ENCODE measurements around the gene MYO18B. TPM values are rescaled to one million over a fixed set of nuclear protein-coding genes. Genes with fewer than 3 reads are reported as not detected.

Gene MYO18B
- total and polyA plus RNA-seq, 2 donors (not counting 3 experiments of a cell fraction or from before 2014, with no cell fraction given): 0.01 TPM; not detected in 1

GRCh38 chr22:25748704-25749103 is 6.7 kb downstream of the MYO18B start:
- DNase-seq (ENCODE audit: low read depth, low spot score) (no peak), FAIRE-seq (no peak)
- no peak overlapping the region for H3K27ac ChIP-seq (ENCODE audit: insufficient read depth, low read depth, low read length)
- BruUV-seq (replicated peaks): no TSS peak
- H3K36me3 ChIP-seq (ENCODE audit: control insufficient read depth in 2 of 2, extremely low read depth in 1 of 2, insufficient read depth in 2 of 2, low read length in 2 of 2): no peaks in the 10 kb centered on the region
- intact Hi-C loops (cut with micrococcal nuclease) (no loop called here), dilution Hi-C loops (cut with MboI; ENCODE audit: extremely low pct_ligation_motif_present, low sequenced_read_pairs) (no loop called here)
- TF ChIP-seq GATA2 (IDR thresholded peaks at IDR 0.05; ENCODE audit: insufficient read depth, insufficient read length, low read depth, low read length) (no peak), CTCF (IDR thresholded peaks at IDR 0.05; ENCODE audit: extremely low read depth in 1 of 2, insufficient read depth in 1 of 2, low read depth in 1 of 2, low read length in 2 of 2) (no peak), FOS (IDR thresholded peaks at IDR 0.05; ENCODE audit: borderline replicate concordance, insufficient read depth, low read length) (no peak), EZH2 (IDR thresholded peaks at IDR 0.05; ENCODE audit: borderline replicate concordance, low read depth, low read length, severe bottlenecking) (no peak), MAX (IDR thresholded peaks at IDR 0.05; ENCODE audit: insufficient read depth, insufficient read length) (no peak), JUN (IDR thresholded peaks at IDR 0.05; ENCODE audit: borderline replicate concordance, insufficient read depth, insufficient read length, low read depth) (no peak), MYC (IDR thresholded peaks at IDR 0.05; ENCODE audit: low read depth, low read length) (no peak), POLR2A (IDR thresholded peaks at IDR 0.05; ENCODE audit: low read depth, low read length) (no peak), POLR2AphosphoS5 (IDR thresholded peaks at IDR 0.05; ENCODE audit: insufficient read depth, low read depth, low read length) (no peak)
- H3K4me2 ChIP-seq (ENCODE audit: insufficient read depth, low read length): no peak overlapping the region
- H3K9me3 ChIP-seq (replicated peaks; ENCODE audit: control insufficient read depth, insufficient read depth, low read length): no peaks in the 10 kb centered on the region
- ChIA-PET CTCF (interaction anchor here (0.8 kb wide), 1 partner anchor 24 kb away, joined by 3 read pairs; no protein-coding TSS in a partner anchor), POLR2A (no interaction called here)
- H3K4me3 ChIP-seq (replicated peaks in 1 of 3; ENCODE audit: insufficient read depth in 1 of 3, low read depth in 1 of 3, low read length in 3 of 3): no peak overlapping the region
- no peaks in the 10 kb centered on the region for H3K9me1 ChIP-seq (replicated peaks; ENCODE audit: control insufficient read depth, extremely low read depth, insufficient read depth, low read length)
- no peak overlapping the region for H2AFZ ChIP-seq (ENCODE audit: low read depth, low read length)
- H4K20me1 ChIP-seq (replicated peaks; ENCODE audit: control insufficient read depth, extremely low read depth, insufficient read depth, low read length): no peaks in the 10 kb centered on the region
- no peaks in the 10 kb centered on the region for H3K79me2 ChIP-seq (ENCODE audit: control insufficient read depth, insufficient read depth, low read length)
- H3K9ac ChIP-seq (replicated peaks; ENCODE audit: extremely low read depth, insufficient read depth, low read length): no peak overlapping the region
- H3K27me3 ChIP-seq (ENCODE audit: control insufficient read depth in 2 of 2, insufficient read depth in 2 of 2, low read length in 2 of 2): no peaks in the 10 kb centered on the region
- peaks cover 23% of the 10 kb centered on the region for H3K4me1 ChIP-seq (ENCODE audit: control insufficient read depth, extremely low read depth, insufficient read depth, low read length)

Measured in endothelial cell of umbilical vein (primary cell).